Calu3 (cell line): ENCODE data around the gene ZSCAN5B. TPM values are rescaled to one million over a fixed set of nuclear protein-coding genes. Genes with fewer than 3 reads are reported as not detected.

Source experiments
- BruUV-seq: library from RNA; stranded (reverse); fragments of 400-500 nt; replicated peaks from 2 replicates; lab custom pipeline; 2021; lab: Mats Ljungman, UMichigan
- CTCF ChIA-PET: fragments of 300-600 bp; sonication (Branson Sonifier 250); formaldehyde crosslinking; loops from one replicate; lab custom pipeline; 2022; ENCODE audit warnings: antibody characterized with exemption; lab: Charles Lee
- DNase-seq: peaks from one replicate; pipeline ENCODE4 v3.0.0; 2022
- H3K27ac Mint-ChIP-seq: one replicate; pipeline ENCODE4 v1.8.0; 2022; ENCODE audit warnings: mixed read lengths; ENCODE audit not compliant: unreplicated experiment
- H3K27me3 Mint-ChIP-seq: one replicate; pipeline ENCODE4 v1.8.0; 2022; ENCODE audit warnings: mixed read lengths; ENCODE audit not compliant: unreplicated experiment
- H3K36me3 Mint-ChIP-seq: one replicate; pipeline ENCODE4 v1.8.0; 2022; ENCODE audit warnings: mild to moderate bottlenecking, moderate library complexity, mixed read lengths; ENCODE audit not compliant: insufficient read depth, unreplicated experiment
- H3K4me1 Mint-ChIP-seq: one replicate; pipeline ENCODE4 v1.8.0; 2022; ENCODE audit warnings: mild to moderate bottlenecking, low read depth, mixed read lengths; ENCODE audit not compliant: unreplicated experiment
- H3K4me3 Mint-ChIP-seq: one replicate; pipeline ENCODE4 v1.8.0; 2022; ENCODE audit warnings: mild to moderate bottlenecking, low read depth, moderate library complexity, mixed read lengths; ENCODE audit not compliant: unreplicated experiment
- H3K9me3 Mint-ChIP-seq: one replicate; pipeline ENCODE4 v1.8.0; 2022; ENCODE audit warnings: low read depth, mixed read lengths; ENCODE audit not compliant: unreplicated experiment
- CTCF ChIP-seq: fragments of 200-600 bp; IDR thresholded peaks from one replicate; pipeline ENCODE4 v1.8.0; 2022; ENCODE audit warnings: antibody characterized with exemption; ENCODE audit not compliant: unreplicated experiment
- intact Hi-C: fragments of 100-400 bp; cut with micrococcal nuclease; formaldehyde crosslinking; loops from one replicate; pipeline ENCODE4 v1.10.0; 2022; ENCODE audit not compliant: unreplicated experiment
- total RNA-seq: library from RNA; stranded (reverse); gene quantifications from 2 replicates; pipeline ENCODE4 v1.2.3, GENCODE V29; 2022

Gene ZSCAN5B
- total RNA-seq, 1 experiment from 2014 or later = not detected

DNA sequence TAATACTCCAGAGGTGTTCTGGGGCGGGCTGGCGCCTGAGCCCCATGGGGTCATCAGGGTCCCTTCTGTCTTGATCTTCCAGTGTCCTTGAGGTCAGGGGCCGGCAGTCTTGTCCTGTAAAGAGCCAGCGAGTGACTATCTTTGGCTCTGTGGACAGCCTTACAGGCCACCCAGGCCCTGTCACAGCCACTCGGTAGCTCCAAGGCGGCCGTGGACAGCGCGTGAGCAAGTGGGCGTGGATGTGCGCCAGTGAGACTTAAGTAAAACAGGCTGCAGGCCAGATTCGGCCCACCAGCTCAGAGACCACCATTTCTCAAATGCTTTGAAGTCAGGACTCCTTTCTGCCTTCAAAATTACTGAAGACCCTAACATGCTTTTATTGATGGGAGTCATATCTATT is 52.8 kb downstream of the ZSCAN5B start:
- no peak for DNase-seq
- H3K4me1 Mint-ChIP-seq = peaks cover 22% of the 10 kb centered on the region
- H3K4me3 Mint-ChIP-seq = no peak overlapping the region
- BruUV-seq = no TSS peak
- TF ChIP-seq CTCF = no peak
- no peaks in the 10 kb centered on the region for H3K9me3 Mint-ChIP-seq
- H3K27me3 Mint-ChIP-seq = no peaks in the 10 kb centered on the region
- H3K27ac Mint-ChIP-seq = no peak overlapping the region
- H3K36me3 Mint-ChIP-seq = peaks cover 65% of the 10 kb centered on the region
- intact Hi-C loops = loop anchor here (5.0 kb wide), 1 partner anchor 53 kb away; no protein-coding TSS in a partner anchor
- CTCF ChIA-PET = interaction anchor here (1.1 kb wide), 1 partner anchor 10 kb away, joined by 4 read pairs; no protein-coding TSS in a partner anchor

GRCh38 chr19:56144376-56144775 is 53.2 kb downstream of the ZSCAN5B start:
- no peak for DNase-seq
- no peak for TF ChIP-seq CTCF
- Mint-ChIP-seq H3K27me3 (no peaks in the 10 kb centered on the region), H3K4me1 (peaks cover 27% of the 10 kb centered on the region), H3K9me3 (no peaks in the 10 kb centered on the region), H3K4me3 (no peak overlapping the region), H3K27ac (no peak overlapping the region), H3K36me3 (peaks cover 68% of the 10 kb centered on the region)
- CTCF ChIA-PET = no interaction called here
- BruUV-seq = no TSS peak
- intact Hi-C loops = loop anchor here (5.0 kb wide), 1 partner anchor 52 kb away; no protein-coding TSS in a partner anchor

- Mint-ChIP-seq H3K36me3 (peaks cover 57% of the 10 kb centered on the region), H3K27ac (peak overlapping the region; percentile 89), H3K9me3 (no peaks in the 10 kb centered on the region), H3K4me1 (peaks cover 39% of the 10 kb centered on the region), H3K4me3 (peak overlapping the region; percentile 67), H3K27me3 (no peaks in the 10 kb centered on the region)
- CTCF ChIA-PET = interaction anchor here (0.6 to 1.4 kb wide), 5 partner anchors 9 to 29 kb away, joined by 3 to 4 read pairs (median 4); partner anchors contain the start of gene ZNF787
- no peak for DNase-seq
- BruUV-seq = no TSS peak
- no peak for TF ChIP-seq CTCF
- intact Hi-C loops = loop anchor here (1.0 to 5.0 kb wide), 2 partner anchors 38 to 51 kb away; no protein-coding TSS in a partner anchor
These were observed 54.6 kb downstream of the ZSCAN5B start for GRCh38 chr19:56142897-56143434.

GRCh38 chr19:56142087-56142787 is 55.3 kb downstream of the ZSCAN5B start:
- H3K4me3 Mint-ChIP-seq = peak overlapping the region; percentile 67
- BruUV-seq = TSS peak; percentile 53
- H3K27ac Mint-ChIP-seq = peak overlapping the region; percentile 89
- intact Hi-C loops = loop anchor here (1.0 to 5.0 kb wide), 2 partner anchors 37 to 50 kb away; no protein-coding TSS in a partner anchor
- no peaks in the 10 kb centered on the region for H3K9me3 Mint-ChIP-seq
- H3K4me1 Mint-ChIP-seq = peaks cover 46% of the 10 kb centered on the region
- peak; percentile 62 for DNase-seq
- peaks cover 50% of the 10 kb centered on the region for H3K36me3 Mint-ChIP-seq
- no peak for TF ChIP-seq CTCF
- CTCF ChIA-PET = interaction anchor here (0.6 to 1.4 kb wide), 6 partner anchors 10 to 34 kb away, joined by 3 to 5 read pairs (median 4); partner anchors contain the start of gene ZNF787
- no peaks in the 10 kb centered on the region for H3K27me3 Mint-ChIP-seq
